Measurements from ENCODE around the gene SPIN4.

DNA sequence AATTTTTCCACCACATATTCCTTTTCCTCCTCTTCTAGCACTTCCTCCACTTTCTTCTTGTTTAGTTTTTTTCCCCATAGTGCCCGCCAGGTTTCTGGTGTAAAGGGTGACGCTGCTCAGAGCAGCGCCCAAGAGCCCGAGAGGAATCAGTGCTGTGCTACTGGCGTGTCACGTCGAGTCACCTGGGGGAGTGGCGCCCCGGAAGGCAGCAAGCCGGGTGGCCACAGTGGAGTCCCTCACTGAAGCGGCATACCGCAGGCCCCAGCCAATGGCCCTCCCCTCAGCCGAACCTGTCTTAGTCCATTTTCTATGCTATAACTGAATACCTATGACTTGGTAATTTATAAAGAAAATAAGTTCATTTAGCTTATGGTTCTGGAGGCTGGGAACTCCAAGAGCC lies 51.5 kb downstream of the SPIN4 start:
- TF ChIP-seq POLR2AphosphoS5 (IDR thresholded peaks at IDR 0.05; ENCODE audit: low read depth, low read length) (no peak), POLR2A (IDR thresholded peaks at IDR 0.05; ENCODE audit: borderline replicate concordance, extremely low read depth, insufficient read depth, insufficient read length) (no peak), TCF7L2 (IDR thresholded peaks at IDR 0.05; ENCODE audit: borderline replicate concordance, extremely low read depth, insufficient read depth, insufficient read length) (no peak), EGR1 (IDR thresholded peaks at IDR 0.05; ENCODE audit: low read depth) (no peak), YY1 (IDR thresholded peaks at IDR 0.05; ENCODE audit: extremely low read depth, insufficient replicate concordance, low read depth, low read length) (no peak)
- TF ChIP-seq, protein P1, sequence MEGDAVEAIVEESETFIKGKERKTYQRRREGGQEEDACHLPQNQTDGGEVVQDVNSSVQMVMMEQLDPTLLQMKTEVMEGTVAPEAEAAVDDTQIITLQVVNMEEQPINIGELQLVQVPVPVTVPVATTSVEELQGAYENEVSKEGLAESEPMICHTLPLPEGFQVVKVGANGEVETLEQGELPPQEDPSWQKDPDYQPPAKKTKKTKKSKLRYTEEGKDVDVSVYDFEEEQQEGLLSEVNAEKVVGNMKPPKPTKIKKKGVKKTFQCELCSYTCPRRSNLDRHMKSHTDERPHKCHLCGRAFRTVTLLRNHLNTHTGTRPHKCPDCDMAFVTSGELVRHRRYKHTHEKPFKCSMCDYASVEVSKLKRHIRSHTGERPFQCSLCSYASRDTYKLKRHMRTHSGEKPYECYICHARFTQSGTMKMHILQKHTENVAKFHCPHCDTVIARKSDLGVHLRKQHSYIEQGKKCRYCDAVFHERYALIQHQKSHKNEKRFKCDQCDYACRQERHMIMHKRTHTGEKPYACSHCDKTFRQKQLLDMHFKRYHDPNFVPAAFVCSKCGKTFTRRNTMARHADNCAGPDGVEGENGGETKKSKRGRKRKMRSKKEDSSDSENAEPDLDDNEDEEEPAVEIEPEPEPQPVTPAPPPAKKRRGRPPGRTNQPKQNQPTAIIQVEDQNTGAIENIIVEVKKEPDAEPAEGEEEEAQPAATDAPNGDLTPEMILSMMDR (IDR thresholded peaks at IDR 0.05 in 2 of 3, conservative IDR thresholded peaks at IDR 0.05 in 1 of 3; ENCODE audit: borderline replicate concordance in 1 of 3, insufficient read depth in 1 of 3, low read depth in 2 of 3, low read length in 2 of 3): no peak

All from HCT116 (cell line).